Bone marrow (tissue), 2 donors: ENCODE data around the gene SAMD1.

Experiments
- DNase-seq, 2 donors: peaks; one replicate each; lab custom pipeline; 2025; lab: John Stamatoyannopoulos, UW

The SAMD1 gene

DNA sequence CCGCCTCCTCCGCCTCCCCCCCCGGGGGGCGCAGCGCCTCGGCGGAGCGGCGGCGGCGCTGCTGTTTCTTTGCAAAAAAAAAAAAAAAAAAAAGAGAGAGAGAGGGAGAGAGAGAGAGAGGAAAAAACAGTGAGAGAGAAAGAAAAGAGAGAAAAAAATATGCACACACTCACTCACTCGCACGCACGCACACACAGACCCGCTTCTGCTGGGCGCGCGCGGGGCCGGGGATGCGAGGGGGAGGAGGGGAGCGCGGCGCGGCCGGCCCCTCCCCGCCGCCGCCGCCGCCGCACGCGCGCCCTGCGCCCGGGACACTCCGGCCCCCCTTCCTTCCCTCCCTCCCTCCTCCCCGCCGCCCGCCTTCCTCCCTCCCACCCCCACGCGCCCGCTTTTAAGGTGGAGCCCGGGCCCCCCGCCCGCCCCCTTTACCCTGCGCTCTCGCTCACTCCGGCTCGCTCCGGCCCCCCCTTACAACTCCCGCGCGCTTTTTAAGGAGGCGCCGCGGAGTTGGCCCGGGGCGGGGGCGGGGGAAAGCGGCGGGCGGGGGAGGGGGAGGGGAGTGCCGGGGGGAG is at the start of gene SAMD1:
TSS of gene SAMD1 (minus strand) at position 243 of the 572 bp plus-strand sequence.
- peak; percentile 49 to 87 for DNase-seq

- DNase-seq: peak in 1 of 2 donors; percentile 3
Measured at GRCh38 chr19:14139944-14140343, 49.4 kb upstream of the SAMD1 start.

DNA sequence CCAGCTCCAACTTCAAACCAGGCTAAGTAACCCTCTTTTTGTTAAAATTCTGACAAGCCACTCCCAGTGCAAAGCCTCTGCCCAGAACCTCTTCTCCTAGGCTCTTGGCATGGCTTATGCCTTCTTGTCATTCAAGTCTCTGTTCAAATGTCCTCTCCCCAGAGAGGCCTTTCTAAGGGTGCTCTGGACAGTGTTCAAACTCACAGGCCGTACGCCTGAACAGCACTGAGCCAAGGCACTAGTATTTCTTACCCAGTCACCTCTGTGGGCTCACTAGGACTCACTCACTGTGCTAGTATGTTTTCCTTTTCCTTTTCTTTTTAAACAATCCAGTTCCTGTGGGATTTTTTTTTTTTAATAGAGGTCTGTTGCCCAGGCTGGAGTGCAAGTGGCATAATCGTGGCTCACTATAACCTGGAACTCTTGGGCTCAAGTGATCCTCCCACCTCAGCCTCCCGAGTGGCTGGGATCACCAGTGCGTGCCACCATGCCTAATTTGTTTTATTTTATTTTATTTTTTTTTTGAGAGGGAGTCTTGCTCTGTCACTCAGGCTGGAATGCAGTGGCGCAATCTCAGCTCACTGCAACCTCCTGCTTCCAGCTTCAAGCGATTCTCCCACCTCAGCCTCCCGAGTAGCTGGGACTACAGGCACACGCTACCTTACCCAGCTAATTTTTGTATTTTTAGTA is 48.2 kb upstream of the SAMD1 start:
- no peak for DNase-seq

DNA sequence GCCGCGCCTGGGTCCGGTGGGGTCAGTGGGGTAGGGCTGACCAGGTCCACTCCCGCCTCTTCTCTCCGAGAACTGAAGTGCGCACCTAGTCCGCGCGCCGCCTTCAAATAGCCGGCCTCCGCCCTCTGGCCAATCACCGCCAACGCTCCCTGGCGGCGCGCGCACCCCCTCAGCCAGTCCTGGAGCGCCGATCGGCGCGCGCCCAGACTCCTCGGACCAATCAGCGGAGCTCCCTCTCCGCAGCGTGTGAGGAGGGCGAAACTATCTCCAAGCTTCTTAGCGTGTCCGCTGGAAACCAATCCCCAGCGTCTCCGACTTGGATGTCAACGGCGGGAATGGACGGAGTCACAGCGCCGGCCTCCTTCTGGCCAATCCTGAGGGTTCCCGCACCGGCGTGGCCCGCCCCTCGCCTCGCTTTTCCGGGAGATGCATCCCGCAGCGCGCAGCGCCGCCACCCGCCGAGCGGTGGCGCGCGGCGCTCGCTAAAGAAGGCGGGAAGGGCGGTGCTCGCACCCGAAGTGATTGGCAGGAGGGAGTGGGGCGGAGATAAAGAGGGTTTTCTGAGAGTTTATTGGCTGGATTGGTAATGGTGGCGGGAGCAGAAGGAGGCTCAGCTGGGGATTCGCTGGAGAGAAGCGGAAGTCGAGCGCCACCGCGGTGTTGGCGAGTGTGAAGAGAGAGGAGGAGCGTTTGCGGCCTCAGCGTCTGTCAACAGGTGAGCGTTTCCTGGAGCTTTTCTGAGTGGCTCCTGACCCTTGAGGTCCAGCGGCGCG is 46.1 kb upstream of the SAMD1 start, which contains the start of gene ASF1B:
TSS of gene ASF1B (minus strand) at position 81 of the 773 bp plus-strand sequence. CDS start 133 bp downstream, outside the sequence.
- peak; percentile 96 to 100 for DNase-seq

DNA sequence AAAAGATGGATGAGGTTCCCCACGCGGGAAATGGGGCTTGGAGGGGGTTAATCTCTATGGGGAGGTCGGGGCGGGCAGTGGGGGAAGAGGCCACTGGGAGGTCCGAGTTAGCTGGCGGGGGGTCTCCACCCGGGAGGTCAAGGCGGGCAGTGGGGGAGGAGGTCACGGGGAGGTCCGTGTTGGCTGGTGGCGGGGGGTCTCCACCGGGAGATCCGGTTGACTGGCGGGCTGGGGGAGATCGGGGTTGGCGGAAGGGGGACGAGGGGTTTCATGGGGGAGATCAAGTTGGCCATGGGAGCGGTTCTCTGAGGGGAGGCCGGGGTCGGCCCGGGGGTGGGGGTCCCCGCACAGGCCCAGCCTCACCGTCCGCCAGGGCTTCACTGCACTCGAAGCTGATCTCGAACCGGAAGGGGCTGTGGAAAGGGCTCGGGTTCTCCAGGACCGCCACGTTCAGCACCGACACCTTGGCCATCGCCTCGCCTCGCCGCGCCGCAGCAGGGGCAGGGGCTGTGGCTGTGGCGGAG is 45.5 kb upstream of the SAMD1 start:
- DNase-seq: no peak

- no peak for DNase-seq
Measured at GRCh38 chr19:14135355-14135754, 44.8 kb upstream of the SAMD1 start.

- no peak for DNase-seq
Measured at GRCh38 chr19:14127929-14128509, 37.5 kb upstream of the SAMD1 start.

DNA sequence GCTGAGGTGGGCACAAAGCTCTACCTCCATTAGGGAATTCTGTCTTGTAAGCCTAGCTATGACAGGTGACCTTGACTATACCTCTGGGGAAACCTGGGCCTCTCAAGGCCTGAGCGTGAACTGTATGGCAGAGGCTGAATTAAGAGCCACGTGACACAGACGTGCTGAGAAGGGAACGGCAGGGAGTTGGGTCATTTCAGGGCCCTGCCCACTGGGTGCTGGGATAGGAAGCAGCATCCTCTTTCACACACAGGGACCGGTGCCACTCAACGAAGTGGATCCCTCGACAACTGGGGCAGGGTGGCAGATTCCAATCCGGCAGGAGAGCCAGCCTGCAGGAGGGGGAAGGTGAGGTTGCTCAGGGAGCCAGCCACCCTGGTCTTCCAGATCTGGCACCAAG is 36.6 kb upstream of the SAMD1 start:
- no peak for DNase-seq

GRCh38 chr19:14122924-14123323 is 32.4 kb upstream of the SAMD1 start:
- DNase-seq: no peak

DNA sequence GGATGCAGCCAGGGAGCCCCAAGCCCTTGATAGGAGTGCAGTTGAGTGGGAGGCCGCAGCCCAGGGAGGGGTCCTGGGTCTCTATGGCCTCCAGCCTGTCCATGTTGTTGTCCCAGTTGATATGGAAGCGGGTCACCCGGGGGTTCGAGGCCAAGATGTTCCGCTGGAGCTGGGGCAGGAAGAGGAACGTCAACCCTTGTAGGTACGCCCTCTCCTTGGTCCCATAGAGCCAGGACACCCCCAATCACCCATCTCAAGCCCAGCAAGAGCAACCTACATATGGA is 29.9 kb upstream of the SAMD1 start:
- no peak for DNase-seq

GRCh38 chr19:14119644-14120496 is 29.3 kb upstream of the SAMD1 start:
- no peak for DNase-seq

DNA sequence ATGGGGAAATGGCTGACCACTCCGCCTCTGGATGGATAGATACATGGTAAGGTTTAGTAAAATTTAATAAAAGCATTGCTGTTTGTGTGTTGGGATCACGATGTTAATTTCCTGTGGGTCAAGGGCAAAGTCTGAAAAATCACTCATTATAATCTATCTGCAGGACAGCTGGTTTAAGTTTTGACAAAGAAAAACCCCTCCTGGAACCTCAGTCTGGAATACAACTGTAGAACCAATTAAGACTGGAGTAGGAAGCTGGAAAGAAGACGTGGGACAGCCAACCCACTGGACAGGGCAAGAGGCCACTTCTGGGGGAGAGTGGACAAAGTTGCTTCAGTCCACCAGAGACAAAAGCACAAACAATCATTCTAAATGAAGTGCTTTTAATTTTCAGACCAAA is 28.6 kb upstream of the SAMD1 start:
- DNase-seq: no peak

DNA sequence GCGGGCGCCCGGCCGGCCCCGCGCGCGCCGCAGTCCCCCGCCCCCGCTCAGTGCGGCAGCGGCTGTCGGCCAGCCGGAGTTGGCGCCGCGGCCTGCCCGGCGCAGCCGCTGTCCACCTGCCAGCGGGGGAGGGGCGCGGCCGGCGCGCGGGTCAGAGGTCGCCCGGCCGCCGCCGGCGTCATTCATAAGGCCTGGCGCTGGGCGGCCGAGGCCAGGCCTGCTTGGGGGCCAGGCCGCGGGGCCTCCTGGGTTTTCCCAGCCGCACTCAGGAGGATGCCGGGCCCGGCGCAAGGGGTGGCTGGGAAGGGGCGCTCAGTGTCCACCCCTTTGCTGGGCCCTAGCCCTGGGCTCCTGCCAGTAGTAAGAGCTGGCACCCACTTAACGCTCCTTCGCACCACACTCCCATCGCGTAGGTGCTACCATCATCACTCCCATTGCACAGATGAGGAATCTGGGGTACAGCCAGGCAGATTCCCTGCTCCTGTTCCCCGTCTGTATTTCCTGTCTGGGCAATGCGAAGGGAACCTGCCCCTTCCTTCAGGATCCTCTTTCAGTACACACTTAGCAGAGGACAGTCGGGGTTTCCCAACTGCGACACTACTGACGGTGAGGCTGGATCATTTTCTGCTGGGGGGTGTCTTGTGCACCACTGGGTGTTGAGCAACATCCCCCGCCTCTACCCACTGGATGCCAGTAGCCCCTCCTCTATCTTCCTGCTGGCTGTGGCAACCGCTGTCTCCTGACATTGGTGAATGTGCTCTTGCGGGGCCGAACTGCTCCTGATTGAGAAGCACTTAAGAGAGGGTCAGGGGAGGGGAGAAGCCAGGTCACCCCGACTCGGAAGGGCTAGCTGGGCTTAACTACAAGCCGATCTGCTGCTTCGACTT is 27.9 kb upstream of the SAMD1 start:
- peak; percentile 65 to 83 for DNase-seq

- peak; percentile 80 to 94 for DNase-seq
Measured at GRCh38 chr19:14117668-14118164, 27.2 kb upstream of the SAMD1 start, which contains the start of gene PRKACA. PRKACA (minus strand) TSS chr19:14117762; CDS start chr19:14117547, 215 bp downstream.

DNA sequence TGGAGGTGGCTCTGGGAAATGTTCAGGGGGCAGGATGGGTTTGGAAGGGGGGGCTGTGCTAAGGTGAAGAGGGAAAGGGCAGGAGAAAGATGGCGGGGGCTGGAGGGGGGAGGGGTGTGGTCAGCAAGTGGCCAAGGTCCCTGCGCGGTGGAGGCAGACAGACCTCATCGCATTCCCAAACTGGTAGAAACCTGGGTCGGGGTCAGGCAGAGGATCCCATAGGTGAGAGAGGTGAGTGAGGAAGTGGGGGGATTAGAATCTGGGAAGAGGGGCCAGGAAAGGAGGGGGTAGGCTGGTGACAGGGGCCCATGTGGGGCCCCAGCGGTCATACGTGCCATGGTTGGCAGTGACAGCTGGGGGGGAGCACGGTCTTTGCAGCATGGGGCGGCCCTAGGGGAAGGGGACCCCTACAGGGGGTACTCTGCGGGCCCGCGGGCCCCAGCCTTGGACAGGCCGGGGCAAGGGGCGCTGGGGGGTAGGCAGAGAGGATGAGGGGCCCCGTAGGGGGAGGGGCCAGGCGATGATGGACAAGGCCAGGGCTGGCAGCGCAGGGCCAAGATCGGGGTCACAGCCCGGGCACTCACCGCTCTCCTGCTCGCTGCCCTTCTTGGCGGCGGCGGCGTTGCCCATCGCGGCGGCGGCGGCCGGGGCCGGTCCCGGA is 26.5 kb upstream of the SAMD1 start:
- no peak for DNase-seq

GRCh38 chr19:14116525-14116917 is 26.0 kb upstream of the SAMD1 start:
- no peak for DNase-seq

GRCh38 chr19:14115756-14116155 is 25.2 kb upstream of the SAMD1 start:
- DNase-seq: no peak

DNA sequence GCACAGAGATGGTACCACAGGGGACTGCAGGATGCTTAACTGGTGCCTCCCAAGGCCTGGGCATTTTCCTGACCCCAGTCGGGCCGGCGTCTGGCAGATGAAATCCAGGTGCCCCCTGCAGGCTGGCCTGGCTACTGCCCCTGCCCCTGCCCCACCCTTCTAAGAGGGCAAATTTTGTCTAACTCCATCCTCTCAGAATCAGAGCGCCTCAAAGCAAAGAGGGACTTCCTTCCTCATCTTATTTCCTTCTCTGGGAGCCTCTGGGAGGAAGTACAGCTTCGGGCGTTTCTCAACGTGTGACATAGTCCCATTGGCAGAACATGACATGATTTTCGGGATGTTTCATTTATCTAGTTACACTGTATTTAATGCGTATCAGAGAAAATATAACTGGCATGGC is 24.3 kb upstream of the SAMD1 start:
- DNase-seq: peak; percentile 32 to 78

GRCh38 chr19:14114439-14114838 is 23.9 kb upstream of the SAMD1 start:
- DNase-seq: no peak
